HEK293T (cell line): ENCODE measurements around the gene ANO10.

ENCODE experiments used
- CTCF ChIA-PET: fragments of 350-600 bp; formaldehyde crosslinking; extraction: SDS; loops from one replicate; lab custom pipeline; 2021; ENCODE audit warnings: antibody characterized with exemption, inconsistent platforms; lab: Yijun Ruan, JAX
- POLR2A ChIA-PET: fragments of 350-600 bp; formaldehyde crosslinking; extraction: SDS; loops from one replicate; lab custom pipeline; 2020; ENCODE audit warnings: antibody characterized with exemption, inconsistent platforms; lab: Yijun Ruan, JAX
- DNase-seq: peaks from one replicate; pipeline ENCODE4 v3.0.0; 2012; ENCODE audit warnings: mixed read lengths; ENCODE audit errors: extremely low spot score
- ARNT ChIP-seq: fragments of 450-650 bp; IDR thresholded peaks from 2 replicates; pipeline ENCODE4 v1.6.1; 2017; ENCODE audit warnings: mild to moderate bottlenecking
- BHLHE40 ChIP-seq: fragments of 450-650 bp; IDR thresholded peaks from 2 replicates; pipeline ENCODE4 v1.6.1; 2016; ENCODE audit warnings: mild to moderate bottlenecking, moderate library complexity, borderline replicate concordance
- CTBP1 ChIP-seq: fragments of 450-650 bp; IDR thresholded peaks from 2 replicates; pipeline ENCODE4 v1.6.1; 2016; ENCODE audit warnings: borderline replicate concordance
- ELF4 ChIP-seq: fragments of 450-650 bp; IDR thresholded peaks from 2 replicates; pipeline ENCODE4 v1.6.1; 2017; ENCODE audit warnings: antibody characterized with exemption
- FOXA1 ChIP-seq: fragments of 450-650 bp; IDR thresholded peaks from 2 replicates; pipeline ENCODE4 v1.6.1; 2016; ENCODE audit warnings: mild to moderate bottlenecking
- FOXK2 ChIP-seq: fragments of 450-650 bp; IDR thresholded peaks from 2 replicates; pipeline ENCODE4 v1.6.1; 2016; ENCODE audit warnings: mild to moderate bottlenecking
- FOXM1 ChIP-seq: fragments of 450-650 bp; IDR thresholded peaks from 2 replicates; pipeline ENCODE4 v1.6.1; 2017; ENCODE audit warnings: mild to moderate bottlenecking, borderline replicate concordance
- HDGF ChIP-seq: fragments of 450-650 bp; IDR thresholded peaks from 2 replicates; pipeline ENCODE4 v1.6.1; 2017; ENCODE audit warnings: antibody characterized with exemption, borderline replicate concordance
- L3MBTL2 ChIP-seq: fragments of 450-650 bp; conservative IDR thresholded peaks from 2 replicates; pipeline ENCODE4 v1.6.1; 2016; ENCODE audit warnings: mild to moderate bottlenecking
- LEF1 ChIP-seq: fragments of 450-650 bp; IDR thresholded peaks from 2 replicates; pipeline ENCODE4 v1.6.1; 2017; ENCODE audit warnings: mild to moderate bottlenecking, borderline replicate concordance
- NFRKB ChIP-seq: fragments of 450-650 bp; IDR thresholded peaks from 2 replicates; pipeline ENCODE4 v1.6.1; 2016; ENCODE audit warnings: mild to moderate bottlenecking, moderate library complexity
- SP1 ChIP-seq: fragments of 450-650 bp; IDR thresholded peaks from 2 replicates; pipeline ENCODE4 v1.6.1; 2017
- SUZ12 ChIP-seq: fragments of 450-650 bp; IDR thresholded peaks from 2 replicates; pipeline ENCODE4 v1.6.1; 2016; ENCODE audit warnings: mild to moderate bottlenecking
- TARDBP ChIP-seq: fragments of 450-650 bp; IDR thresholded peaks from 2 replicates; pipeline ENCODE4 v1.6.1; 2016
- ZNF384 ChIP-seq: fragments of 450-650 bp; IDR thresholded peaks from 2 replicates; pipeline ENCODE4 v1.6.1; 2016
- TF ChIP-seq, protein P1 (sequence below): fragments of 450-650 bp; IDR thresholded peaks from 2 replicates; pipeline ENCODE4 v1.6.1; 2016

Gene ANO10

DNA sequence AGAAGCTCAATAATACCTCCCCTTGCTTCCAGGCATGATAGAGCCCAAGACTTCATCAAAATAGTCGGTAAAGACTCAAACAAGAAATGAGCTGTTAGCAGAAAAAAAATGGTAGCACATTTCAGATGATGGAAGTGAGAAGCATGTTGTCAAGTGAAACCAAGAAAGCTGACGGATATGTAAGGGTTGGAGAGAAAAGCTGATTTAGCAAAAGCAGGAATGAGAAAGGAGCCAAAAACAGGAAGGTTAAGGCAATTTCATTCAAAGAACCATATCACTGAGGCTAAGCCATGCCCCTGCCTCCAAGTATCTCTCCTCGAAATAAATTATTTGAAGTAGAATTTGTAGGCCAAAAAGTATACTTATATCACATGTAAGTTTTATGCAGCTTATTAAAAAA lies 88.8 kb downstream of the ANO10 start:
- TF ChIP-seq ZNF384, result no peak
- TF ChIP-seq LEF1, result no peak
- TF ChIP-seq ELF4, result no peak
- TF ChIP-seq, protein P1, sequence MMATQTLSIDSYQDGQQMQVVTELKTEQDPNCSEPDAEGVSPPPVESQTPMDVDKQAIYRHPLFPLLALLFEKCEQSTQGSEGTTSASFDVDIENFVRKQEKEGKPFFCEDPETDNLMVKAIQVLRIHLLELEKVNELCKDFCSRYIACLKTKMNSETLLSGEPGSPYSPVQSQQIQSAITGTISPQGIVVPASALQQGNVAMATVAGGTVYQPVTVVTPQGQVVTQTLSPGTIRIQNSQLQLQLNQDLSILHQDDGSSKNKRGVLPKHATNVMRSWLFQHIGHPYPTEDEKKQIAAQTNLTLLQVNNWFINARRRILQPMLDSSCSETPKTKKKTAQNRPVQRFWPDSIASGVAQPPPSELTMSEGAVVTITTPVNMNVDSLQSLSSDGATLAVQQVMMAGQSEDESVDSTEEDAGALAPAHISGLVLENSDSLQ, result no peak
- TF ChIP-seq TARDBP, result no peak
- no peak for TF ChIP-seq SUZ12
- TF ChIP-seq HDGF, result no peak
- no peak for TF ChIP-seq FOXA1
- TF ChIP-seq ARNT, result no peak
- TF ChIP-seq L3MBTL2, result no peak
- TF ChIP-seq SP1, result no peak
- no peak for TF ChIP-seq CTBP1
- TF ChIP-seq BHLHE40, result no peak
- TF ChIP-seq FOXK2, result no peak
- no peak for TF ChIP-seq FOXM1
- no peak for TF ChIP-seq NFRKB
- no peak for DNase-seq
- CTCF ChIA-PET, result no interaction called here
- POLR2A ChIA-PET, result no interaction called here

GRCh38 chr3:43531835-43532234 lies 90.0 kb downstream of the ANO10 start:
- TF ChIP-seq ZNF384, result no peak
- no peak for TF ChIP-seq TARDBP
- no peak for TF ChIP-seq FOXK2
- TF ChIP-seq CTBP1, result no peak
- TF ChIP-seq, protein P1, result no peak
- TF ChIP-seq FOXM1, result no peak
- TF ChIP-seq FOXA1, result no peak
- TF ChIP-seq L3MBTL2, result no peak
- TF ChIP-seq SUZ12, result no peak
- TF ChIP-seq ELF4, result no peak
- TF ChIP-seq LEF1, result no peak
- TF ChIP-seq ARNT, result no peak
- no peak for TF ChIP-seq NFRKB
- no peak for TF ChIP-seq BHLHE40
- no peak for TF ChIP-seq SP1
- no peak for TF ChIP-seq HDGF
- CTCF ChIA-PET, result no interaction called here
- POLR2A ChIA-PET, result no interaction called here
- DNase-seq, result no peak

DNA sequence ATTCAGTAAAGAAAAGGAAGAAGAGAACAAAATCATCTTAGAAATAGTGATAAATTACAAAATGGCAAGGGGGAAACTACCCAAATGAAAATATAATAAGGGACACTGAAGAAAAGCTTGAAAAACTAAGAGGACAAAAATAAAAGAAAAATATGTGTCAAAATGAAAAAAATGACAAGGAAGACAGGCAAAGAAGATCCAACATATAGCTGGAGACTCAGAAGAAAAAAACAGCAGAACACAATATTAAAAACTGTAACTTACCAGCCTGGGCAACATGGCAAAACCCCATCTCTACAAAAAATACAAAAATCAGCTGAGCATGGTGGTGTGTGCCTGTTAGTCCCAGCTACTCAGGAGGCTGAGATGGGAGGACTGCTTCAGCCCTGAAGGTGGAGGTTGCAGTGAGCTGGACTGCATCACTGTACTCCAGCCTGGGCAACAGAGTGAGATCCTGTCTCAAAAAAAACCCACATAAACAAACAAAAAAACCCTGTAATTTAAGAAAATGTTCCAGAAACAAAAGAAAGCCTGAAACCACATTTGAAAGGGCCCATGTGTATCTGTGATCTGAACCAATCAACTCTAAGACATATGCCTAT lies 93.2 kb downstream of the ANO10 start:
- ChIA-PET CTCF (no interaction called here), POLR2A (no interaction called here)
- TF ChIP-seq FOXK2 (no peak), NFRKB (no peak), TARDBP (no peak), FOXM1 (no peak), ZNF384 (no peak), CTBP1 (no peak), ELF4 (no peak), ARNT (no peak), FOXA1 (no peak), SUZ12 (no peak), SP1 (no peak), BHLHE40 (no peak), L3MBTL2 (no peak), LEF1 (no peak), HDGF (no peak)
- TF ChIP-seq, protein P1, result no peak
- DNase-seq, result no peak

GRCh38 chr3:43526956-43527355 lies 94.9 kb downstream of the ANO10 start:
- TF ChIP-seq, protein P1, result no peak
- TF ChIP-seq ELF4 (no peak), LEF1 (no peak), FOXA1 (no peak), HDGF (no peak), FOXM1 (no peak), ZNF384 (no peak), CTBP1 (no peak), SUZ12 (no peak), TARDBP (no peak), L3MBTL2 (no peak), ARNT (no peak), NFRKB (no peak), SP1 (no peak)
- no peak for DNase-seq
- ChIA-PET CTCF (no interaction called here), POLR2A (no interaction called here)

GRCh38 chr3:43525941-43526607 lies 95.7 kb downstream of the ANO10 start:
- TF ChIP-seq, protein P1, result no peak
- no peak for TF ChIP-seq SP1
- no peak for TF ChIP-seq ELF4
- no peak for TF ChIP-seq ZNF384
- no peak for TF ChIP-seq HDGF
- TF ChIP-seq CTBP1, result no peak
- no peak for TF ChIP-seq BHLHE40
- TF ChIP-seq SUZ12, result no peak
- TF ChIP-seq FOXA1, result no peak
- TF ChIP-seq LEF1, result no peak
- TF ChIP-seq FOXK2, result no peak
- no peak for TF ChIP-seq L3MBTL2
- TF ChIP-seq ARNT, result no peak
- no peak for TF ChIP-seq FOXM1
- no peak for TF ChIP-seq TARDBP
- no peak for TF ChIP-seq NFRKB
- DNase-seq, result no peak
- ChIA-PET POLR2A (no interaction called here), CTCF (no interaction called here)
